ENCODE measurements around the gene SAP130. TPM values are rescaled to one million over a fixed set of nuclear protein-coding genes. Genes with fewer than 3 reads are reported as not detected.

Gene SAP130
- total and polyA plus RNA-seq, 2 of the 8 experiments (the other 6 are each of a cell fraction or from before 2014, with no cell fraction given): 51.4 to 54.3 TPM

DNA sequence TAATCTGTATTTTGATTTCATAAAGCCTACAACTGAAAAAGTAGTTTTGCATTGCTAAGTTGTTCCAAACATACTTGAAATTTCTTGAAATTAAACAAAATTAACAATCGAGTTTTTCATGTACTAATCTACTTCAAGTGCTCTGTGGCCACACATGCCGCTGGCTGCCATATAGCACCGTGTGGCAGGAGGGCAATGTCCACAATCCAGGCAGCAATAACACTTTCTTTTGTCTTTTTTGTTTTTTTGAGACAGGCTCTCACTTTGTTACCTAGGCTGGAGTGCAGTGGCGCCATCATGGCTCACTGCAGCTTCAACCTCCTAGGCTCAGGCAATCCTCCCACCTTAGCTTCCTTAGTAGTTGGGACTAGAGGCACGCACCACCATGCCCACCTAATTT lies 36.1 kb downstream of the SAP130 start:
- Histone ChIP-seq H3K23ac (ENCODE audit: insufficient read length) (no peak overlapping the region), H3K9ac (replicated peaks in 1 of 4; ENCODE audit: extremely low read depth in 1 of 4, low read depth in 3 of 4, low read length in 3 of 4) (no peak overlapping the region), H4K8ac (ENCODE audit: extremely low read depth, insufficient read depth, low read length) (no peak overlapping the region), H2AK5ac (ENCODE audit: low read depth, low read length) (no peak overlapping the region), H4K20me1 (replicated peaks in 1 of 2; ENCODE audit: control insufficient read depth in 1 of 2, insufficient read depth in 2 of 2, low read length in 2 of 2) (no peaks in the 10 kb centered on the region), H2AFZ (ENCODE audit: low read length) (no peak overlapping the region), H3K4me1 (replicated peaks in 1 of 4; ENCODE audit: control insufficient read depth in 3 of 4, insufficient read depth in 4 of 4, low read length in 3 of 4) (no peaks in the 10 kb centered on the region), H2BK15ac (ENCODE audit: low read length) (no peak overlapping the region), H3K18ac (ENCODE audit: extremely low read depth, low read length) (no peak overlapping the region), H3K56ac (replicated peaks; ENCODE audit: insufficient read length, low read depth, low read length) (no peak overlapping the region), H3K79me2 (ENCODE audit: control insufficient read depth in 1 of 2, insufficient read depth in 2 of 2, low read length in 2 of 2) (no peaks in the 10 kb centered on the region), H2BK120ac (replicated peaks; ENCODE audit: low read depth, low read length) (no peak overlapping the region), H3K79me1 (ENCODE audit: low read depth, low read length) (no peaks in the 10 kb centered on the region), H3K36me3 (ENCODE audit: control insufficient read depth in 2 of 4, insufficient read depth in 4 of 4, low read length in 3 of 4) (peaks cover 18 to 68% (median 32%) of the 10 kb centered on the region in 4 experiments), H2BK5ac (ENCODE audit: low read depth, low read length) (no peak overlapping the region), H3K9me3 (ENCODE audit: insufficient read depth in 2 of 2, low read depth in 1 of 2, low read length in 1 of 2) (no peaks in the 10 kb centered on the region), H2BK20ac (ENCODE audit: low read length) (no peak overlapping the region), H3K14ac (ENCODE audit: insufficient read length) (no peak overlapping the region), H3K4me2 (ENCODE audit: insufficient read depth in 1 of 2, low read depth in 2 of 2, low read length in 2 of 2) (no peak overlapping the region), H3K4ac (replicated peaks; ENCODE audit: insufficient read length, low read depth, low read length) (no peak overlapping the region), H2BK12ac (ENCODE audit: low read depth, low read length) (no peak overlapping the region), H4K91ac (replicated peaks; ENCODE audit: insufficient read length, low read length) (no peak overlapping the region), H3K23me2 (ENCODE audit: low read depth, low read length) (no peaks in the 10 kb centered on the region), H3K27ac (ENCODE audit: low read depth, low read length) (no peak overlapping the region), H3K27me3 (replicated peaks in 1 of 4; ENCODE audit: control insufficient read depth in 3 of 4, extremely low read depth in 1 of 4, insufficient read depth in 3 of 4, low read length in 3 of 4) (no peaks in the 10 kb centered on the region), H4K5ac (ENCODE audit: insufficient read length, low read depth, low read length) (no peak overlapping the region), H3K4me3 (ENCODE audit: extremely low read depth in 1 of 4, insufficient read depth in 2 of 4, low read depth in 3 of 4, low read length in 4 of 4) (no peak overlapping the region)
- POLR2A ChIA-PET (ENCODE audit: partially characterized antibody): interaction anchor here (0.7 kb wide), 1 partner anchor 161 kb away, joined by 6 read pairs; no protein-coding TSS in a partner anchor
- CTCF ChIA-PET (ENCODE audit: partially characterized antibody): no interaction called here
- DNase-seq (ENCODE audit: low read depth in 1 of 2, low spot score in 2 of 2) (no peak), FAIRE-seq (no peak)
- WGBS, 2 experiments (ENCODE audit: extremely low coverage in 1 of 2, insufficient coverage in 1 of 2, insufficient read length in 1 of 2, insufficient replicate concordance in 2 of 2, low coverage in 1 of 2, low lambda C conversion rate in 2 of 2, missing lambda C conversion rate in 1 of 2): 85% methylated on average over 5 of the region's 5 CpGs; no CpG with 5 or more reads in 1 of the 2 experiments
- TF ChIP-seq TBP (IDR thresholded peaks at IDR 0.05; ENCODE audit: low read depth, low read length): no peak
- TF ChIP-seq ASH2L (IDR thresholded peaks at IDR 0.05; ENCODE audit: low read length): no peak

All from H1 (cell line).